GM18519 (cell line): ENCODE data around the gene UAP1.
"Not testable (repeated sequence)": the region's sequence is repeated elsewhere in the genome, so short reads cannot be mapped to it uniquely, and the experiment has no call there.

ENCODE experiments used
- ATAC-seq: cut with Tn5 transposase; IDR thresholded peaks from one replicate; pipeline ENCODE4 v1.9.1; 2021; ENCODE audit warnings: mild to moderate bottlenecking, moderate library complexity; ENCODE audit not compliant: unreplicated experiment, low FRiP score

Gene UAP1

DNA sequence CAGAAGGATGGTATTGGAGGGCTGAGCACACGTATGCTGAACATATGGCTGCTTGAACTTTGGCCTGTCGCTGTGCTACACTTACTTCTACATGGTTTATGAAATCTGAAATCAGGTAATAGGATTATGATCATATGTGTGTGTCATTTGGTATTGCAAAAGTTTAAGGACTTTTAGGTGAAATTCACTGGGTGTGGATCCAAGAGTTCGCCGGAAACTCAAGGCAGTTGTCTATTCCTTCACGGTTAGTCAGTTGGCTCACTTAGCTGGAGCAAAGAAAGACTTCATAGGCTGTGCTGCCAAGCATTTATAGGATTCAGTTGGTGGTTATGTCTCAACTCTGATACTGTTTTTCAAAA lies 927 bp downstream of the UAP1 start:
- ATAC-seq, result no peak

DNA sequence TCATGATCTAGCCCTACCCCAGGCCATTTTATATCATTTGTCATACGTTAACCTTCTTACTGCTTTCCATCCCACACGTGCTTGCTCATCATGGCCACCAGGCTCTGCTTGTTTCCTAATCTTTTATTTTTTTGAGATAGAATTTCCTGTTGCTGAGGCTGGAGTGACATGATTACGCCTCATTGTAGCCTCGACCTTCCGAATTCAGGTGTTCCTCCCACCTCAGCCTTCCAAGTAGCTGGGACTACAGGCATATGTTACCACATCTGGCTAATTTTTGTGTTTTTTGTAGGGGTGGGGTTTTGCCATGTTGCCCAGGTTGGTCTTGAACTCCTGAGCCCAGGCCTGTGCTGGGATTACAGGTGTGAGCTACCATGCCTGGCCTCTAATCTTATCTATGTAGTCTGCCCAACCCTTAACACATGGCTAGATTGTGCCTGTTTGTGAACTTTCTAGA lies 3.3 kb downstream of the UAP1 start:
- ATAC-seq, result no peak

DNA sequence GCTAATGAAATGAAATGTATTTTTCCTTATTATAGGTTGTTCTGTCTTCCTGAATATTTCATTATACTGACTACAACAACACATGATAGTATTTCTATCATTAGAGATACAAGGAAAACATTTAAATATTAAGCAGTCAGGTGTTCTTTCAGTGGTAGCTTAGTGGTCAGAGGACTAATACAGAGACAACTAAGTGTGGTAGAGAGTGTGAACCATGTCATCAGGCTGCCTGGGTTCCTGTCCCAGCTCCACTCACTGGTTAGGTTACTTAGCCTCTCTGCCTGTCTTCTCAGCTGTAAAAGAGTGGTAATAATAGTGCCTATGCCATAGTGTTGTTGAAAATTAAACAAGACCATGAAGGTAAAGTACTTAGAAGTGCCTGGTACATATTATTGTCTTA lies 3.9 kb downstream of the UAP1 start:
- ATAC-seq, result no peak

DNA sequence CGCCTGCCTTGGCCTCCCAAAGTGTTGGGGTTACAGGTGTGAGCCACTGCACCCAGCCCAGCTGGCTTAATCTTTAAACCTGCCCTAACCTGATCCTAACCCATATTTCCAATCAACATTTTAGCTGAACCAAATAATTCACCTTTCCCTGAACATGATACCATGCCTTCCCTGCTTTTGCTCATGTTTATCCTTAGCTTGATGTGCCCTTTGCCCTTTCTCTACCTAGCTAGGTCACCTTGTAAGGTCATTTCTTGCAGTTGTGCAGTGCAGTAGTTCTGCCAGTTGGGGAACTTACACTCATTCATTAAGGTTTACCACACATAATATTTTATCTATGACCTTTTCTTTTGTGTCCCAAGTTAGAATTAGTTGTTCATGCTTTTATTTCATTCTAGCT lies 5.3 kb downstream of the UAP1 start:
- no peak for ATAC-seq

DNA sequence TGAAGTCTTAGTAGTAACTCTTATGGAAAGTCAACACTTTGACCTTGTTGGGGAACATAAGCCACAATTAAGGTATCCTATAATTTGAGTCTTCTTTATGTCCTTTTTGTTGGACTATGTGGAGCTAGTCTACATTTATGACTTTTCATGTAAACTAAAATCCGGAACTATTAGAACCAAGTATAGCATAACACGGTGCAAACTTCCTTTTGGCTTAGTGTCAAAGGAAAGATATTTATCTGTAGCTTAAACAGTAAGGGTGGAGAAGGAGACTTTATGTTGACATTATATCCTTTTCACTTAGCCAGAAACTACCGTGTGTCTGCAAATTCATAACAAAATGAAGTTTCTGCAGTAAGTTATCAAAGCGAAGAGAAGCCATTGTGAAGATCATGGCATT lies 7.3 kb downstream of the UAP1 start:
- no peak for ATAC-seq

DNA sequence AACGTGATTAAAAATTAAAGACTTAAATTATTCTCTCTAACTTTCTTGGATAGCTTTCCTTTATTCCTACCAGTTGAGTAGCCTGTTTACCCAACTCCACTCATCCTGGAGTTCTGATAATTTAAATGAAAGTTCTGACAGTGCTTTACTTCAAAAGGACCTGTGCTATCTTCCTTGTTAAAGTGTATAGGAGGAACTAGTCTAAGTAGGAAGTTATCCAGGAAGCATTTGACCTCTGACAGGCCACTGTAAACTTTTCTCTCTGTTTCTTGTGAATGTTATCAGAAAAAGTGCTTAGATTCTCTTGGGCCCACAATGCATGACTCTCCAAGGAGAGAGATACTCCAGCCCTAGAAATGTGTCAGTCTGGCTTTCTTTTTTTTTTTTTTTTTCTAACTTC lies 9.2 kb downstream of the UAP1 start:
- ATAC-seq, result no peak

DNA sequence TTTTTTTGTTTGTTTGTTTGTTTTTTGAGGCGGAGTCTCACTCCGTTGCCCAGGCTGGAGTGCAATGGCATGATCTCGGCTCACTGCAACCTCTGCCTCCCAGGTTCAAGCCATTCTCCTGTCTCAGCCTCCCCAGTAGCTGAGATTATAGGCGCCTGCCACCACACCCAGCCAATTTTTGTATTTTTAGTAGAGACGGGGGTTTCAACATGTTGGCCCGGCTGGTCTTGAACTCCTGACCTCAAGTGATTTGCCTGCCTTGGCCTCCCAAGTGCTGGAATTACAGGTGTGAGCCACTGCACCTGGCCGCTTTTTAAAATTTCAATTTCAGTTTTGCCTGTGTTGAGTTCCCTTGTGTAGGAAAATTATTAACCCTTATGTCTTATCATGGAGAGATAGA lies 9.6 kb downstream of the UAP1 start:
- ATAC-seq, result not testable (repeated sequence)

DNA sequence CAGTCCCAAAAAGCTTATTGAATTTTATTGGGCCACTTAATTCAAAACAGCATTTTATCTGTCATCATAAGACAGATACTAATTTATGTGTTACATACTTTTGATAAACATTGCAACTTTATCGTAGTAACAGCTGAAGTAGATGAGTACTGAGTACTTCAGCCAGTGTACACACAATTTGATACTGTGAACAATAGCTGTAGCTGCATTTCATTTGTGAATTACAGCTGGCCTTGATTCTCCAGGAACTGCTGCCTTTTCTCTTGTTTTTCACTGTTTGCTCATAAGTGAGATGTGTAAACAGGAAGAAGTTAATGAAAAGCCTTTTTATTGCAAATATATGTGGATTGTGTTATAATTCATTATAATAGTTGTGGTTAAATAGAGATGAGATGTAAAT lies 10.2 kb downstream of the UAP1 start:
- ATAC-seq, result no peak

DNA sequence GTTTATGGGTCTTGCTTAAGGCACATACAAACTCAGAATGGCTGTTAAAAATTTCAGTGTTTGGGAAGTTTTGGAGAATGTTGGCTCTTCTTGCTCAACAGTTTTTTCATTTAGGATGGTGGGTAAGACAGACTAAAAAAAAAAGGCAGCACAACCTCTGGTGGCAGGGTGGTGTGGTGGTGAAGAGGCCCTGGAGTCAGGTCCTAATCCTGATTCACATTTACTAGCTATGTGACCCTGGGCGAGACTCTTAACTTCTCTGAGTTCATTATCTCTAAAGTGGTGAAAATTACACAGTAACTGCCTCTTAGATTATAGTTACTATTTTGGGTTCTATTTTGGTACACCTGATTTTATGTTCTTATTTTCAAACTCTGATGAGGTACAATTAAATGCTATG lies 11.6 kb downstream of the UAP1 start:
- ATAC-seq, result no peak

DNA sequence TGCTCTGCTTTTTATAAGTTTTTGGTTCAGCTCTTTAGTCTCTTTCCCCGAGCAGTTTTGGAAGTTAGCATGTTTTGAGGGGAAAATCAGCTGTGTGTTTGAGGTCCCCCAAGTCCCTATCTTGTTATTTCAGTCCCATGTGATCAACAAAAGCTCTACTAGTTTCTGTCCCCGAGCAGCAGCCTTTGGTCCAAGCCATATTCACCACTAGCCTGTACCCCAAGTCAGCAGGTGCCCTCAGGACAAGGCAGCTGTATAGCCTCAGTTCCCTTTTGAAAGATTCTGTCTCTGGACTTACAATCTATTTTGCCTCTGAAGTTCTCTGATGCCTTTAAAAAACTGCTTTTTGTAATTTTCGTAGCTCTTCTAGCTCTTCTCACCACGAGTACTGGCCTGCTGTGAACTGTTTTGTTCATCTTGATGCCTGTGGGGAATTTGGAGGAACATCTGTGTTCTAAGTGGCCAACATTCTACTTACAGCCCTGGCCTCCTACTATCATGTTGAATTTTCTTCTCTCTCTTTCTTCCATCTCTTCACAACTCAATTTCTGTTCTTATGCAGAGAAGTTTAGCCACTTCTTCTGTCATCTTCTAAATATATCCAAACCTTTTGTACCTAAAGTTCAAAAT lies 16.7 kb downstream of the UAP1 start:
- ATAC-seq, result no peak

DNA sequence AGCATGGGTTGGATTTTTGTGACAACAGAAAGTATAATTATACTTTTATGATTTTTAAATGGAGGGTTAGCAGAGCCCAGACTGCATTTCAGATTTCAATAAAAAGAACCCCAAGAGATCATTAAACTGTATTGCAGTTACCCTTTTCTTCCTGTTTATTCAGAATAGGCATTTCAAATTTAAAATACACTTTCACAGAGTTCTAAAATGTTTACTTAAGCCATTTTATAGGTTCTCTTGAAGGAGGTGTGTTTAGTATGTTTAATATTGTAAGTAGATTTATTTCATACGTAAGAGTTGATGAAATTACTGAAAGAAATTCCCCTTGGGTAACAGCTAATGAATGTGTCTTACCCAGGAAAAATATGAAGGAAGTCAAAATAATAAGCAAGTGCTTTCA lies 17.4 kb downstream of the UAP1 start:
- no peak for ATAC-seq

DNA sequence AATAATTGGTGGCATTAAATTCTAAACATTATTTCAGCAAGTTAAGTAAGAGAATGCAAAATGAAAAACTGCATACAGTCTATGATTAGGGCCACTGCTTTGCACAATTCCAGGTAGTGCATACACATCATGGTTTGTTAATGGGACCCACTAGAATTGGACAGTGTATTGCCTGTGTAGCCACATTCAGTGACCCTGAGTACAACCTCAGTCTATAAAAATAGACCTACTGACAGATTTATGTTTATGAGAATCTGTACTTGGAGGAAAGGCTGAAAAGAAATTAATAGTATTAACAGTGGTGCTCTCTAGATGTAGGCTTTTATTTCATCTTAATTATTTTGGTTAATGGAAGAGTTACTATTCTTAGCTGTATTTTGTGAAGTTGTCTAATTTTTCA lies 18.8 kb downstream of the UAP1 start:
- no peak for ATAC-seq

DNA sequence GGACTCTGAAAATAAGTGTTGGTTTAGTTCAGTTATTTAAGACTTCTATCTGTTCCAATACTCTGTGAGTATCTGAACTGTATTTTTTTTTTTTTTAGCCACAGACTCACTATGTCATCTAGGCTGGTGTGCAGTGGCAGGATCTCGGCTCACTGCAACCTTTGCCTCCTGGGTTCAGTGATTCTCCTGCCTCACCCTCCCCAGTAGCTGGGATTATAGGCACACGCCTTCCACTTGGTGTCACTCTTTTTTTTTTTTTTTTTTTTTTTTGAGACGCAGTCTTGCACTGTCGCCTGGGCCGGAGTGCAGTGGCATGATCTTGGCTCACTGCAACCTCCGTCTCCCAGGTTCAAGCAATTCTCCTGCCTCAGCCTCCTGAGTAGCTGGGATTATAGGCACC lies 21.4 kb downstream of the UAP1 start:
- ATAC-seq, result not testable (repeated sequence)

DNA sequence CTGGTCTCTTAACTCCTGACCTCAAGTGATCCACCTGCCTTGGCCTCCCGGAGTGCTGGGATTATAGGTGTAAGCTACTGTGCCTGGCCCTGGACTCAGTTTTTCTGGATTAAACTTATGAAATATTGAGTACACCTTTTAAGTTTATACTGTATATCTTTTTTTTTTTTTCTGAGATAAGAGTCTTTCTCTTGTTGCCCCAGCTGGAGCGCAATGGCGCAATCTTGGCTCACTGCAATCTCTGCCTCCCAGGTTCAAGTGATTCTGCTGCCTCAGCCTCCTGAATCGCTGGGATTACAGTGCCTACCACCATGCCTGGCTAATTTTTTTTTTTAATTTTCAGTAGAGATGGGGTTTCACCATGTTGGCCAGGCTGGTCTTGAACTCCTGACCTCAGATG lies 23.6 kb downstream of the UAP1 start:
- ATAC-seq, result not testable (repeated sequence)

DNA sequence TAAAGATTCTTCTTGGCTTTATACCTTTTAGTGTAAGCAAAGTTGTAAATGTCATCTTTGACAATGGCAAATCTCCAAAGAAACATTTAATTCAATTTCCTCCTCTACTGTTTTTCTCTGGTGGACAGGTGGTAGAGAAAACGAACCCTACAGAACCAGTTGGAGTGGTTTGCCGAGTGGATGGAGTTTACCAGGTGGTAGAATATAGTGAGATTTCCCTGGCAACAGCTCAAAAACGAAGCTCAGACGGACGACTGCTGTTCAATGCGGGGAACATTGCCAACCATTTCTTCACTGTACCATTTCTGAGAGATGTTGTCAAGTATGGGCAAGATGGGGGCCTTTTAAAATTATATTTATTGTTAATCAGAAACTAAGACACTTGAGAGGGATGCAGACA lies 25.8 kb downstream of the UAP1 start:
- ATAC-seq, result no peak

DNA sequence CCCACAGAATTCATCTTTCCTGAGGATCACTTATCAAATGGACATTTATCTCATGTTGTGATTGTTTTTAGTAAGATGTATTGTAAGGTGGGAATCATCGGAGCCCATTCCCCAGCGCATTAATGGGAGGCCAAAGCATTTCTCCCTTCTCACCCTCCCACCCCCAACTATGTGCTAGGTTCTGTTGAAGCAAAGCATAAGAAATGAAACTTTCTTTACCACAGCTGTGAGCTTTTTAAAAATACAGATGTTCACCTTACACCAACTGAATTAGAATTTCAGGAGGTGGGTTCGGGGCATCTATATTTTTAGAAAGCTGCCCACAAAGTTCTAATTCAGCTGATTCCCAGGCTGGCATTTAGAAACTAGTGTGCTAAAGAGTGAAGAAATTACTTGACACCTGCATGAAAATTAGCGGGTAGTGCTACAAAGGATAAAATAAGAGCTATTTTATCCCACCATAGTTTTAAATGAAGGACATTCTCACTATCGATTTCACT lies 26.3 kb downstream of the UAP1 start:
- no peak for ATAC-seq

DNA sequence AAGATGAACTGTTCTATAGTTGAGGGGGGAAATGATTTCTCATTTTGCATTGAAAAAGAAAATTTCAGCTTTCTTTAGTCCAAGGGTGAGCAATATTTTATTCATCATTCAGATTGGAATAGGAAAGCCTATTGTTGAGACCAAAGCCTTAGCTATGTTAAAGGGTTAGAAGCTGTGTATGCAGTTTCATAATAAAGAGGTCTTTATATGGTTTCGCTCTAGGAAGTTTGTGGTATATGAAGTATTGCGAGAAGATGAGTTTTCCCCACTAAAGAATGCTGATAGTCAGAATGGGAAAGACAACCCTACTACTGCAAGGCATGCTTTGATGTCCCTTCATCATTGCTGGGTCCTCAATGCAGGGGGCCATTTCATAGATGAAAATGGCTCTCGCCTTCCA lies 28.6 kb downstream of the UAP1 start:
- no peak for ATAC-seq

DNA sequence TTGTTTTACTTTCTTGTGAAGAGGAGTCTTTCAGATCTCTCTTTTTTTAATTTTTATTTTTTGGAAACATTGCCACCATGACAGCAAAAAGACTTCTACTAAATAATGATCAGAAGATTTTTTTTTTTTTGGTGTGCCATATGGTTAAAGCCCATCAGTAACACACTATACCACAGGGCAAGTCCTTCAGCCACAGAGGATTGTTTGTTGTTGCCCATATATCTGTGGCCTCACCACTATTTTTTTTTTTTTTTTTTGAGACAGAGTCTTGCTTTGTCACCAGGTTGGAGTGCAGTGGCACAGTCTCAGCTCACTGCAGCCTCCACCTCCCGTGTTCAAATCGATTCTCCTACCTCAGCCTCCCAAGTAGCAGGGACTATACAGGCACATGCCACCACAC lies 29.2 kb downstream of the UAP1 start:
- ATAC-seq, result no peak

DNA sequence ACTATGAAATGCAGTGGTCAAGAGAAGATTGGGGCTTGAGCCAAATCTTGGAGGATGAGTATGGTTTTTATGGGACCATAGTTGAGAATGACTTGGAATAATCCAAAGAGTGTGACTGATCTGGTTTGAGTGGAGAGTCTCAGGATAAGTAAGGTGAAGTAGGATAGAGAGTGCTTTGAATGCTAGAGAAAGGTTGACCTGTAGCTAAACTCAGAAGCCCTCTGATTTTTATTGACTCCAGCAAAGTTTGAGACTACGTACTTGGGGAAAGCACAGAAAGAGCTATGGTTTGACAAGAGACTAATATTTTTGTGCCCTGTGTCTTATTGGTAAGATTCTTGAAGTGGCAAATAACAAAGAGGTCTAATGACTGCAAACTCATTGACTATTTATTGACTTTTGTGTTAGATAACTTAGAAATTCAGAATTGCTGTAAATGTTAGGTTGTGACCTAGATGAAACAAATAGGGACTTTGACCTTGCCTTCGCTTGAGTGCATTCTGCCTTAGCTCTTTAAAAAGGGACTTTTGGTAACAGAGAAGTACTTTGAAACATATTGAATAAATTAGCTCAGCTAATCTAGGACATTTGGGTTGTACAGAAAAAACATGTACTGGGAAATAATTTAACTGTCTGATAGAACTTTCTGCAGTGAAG lies 35.1 kb downstream of the UAP1 start:
- ATAC-seq, result no peak

DNA sequence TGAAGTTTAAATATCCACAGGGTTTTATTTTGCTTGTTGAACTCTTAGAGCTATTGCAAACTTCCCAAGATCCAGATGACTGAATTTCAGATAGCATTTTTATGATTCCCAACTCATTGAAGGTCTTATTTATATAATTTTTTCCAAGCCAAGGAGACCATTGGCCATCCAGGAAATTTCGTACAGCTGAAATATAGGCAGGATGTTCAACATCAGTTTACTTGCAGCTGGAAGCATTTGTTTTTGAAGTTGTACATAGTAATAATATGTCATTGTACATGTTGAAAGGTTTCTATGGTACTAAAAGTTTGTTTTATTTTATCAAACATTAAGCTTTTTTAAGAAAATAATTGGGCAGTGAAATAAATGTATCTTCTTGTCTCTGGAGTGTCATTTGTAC lies 37.9 kb downstream of the UAP1 start:
- no peak for ATAC-seq

DNA sequence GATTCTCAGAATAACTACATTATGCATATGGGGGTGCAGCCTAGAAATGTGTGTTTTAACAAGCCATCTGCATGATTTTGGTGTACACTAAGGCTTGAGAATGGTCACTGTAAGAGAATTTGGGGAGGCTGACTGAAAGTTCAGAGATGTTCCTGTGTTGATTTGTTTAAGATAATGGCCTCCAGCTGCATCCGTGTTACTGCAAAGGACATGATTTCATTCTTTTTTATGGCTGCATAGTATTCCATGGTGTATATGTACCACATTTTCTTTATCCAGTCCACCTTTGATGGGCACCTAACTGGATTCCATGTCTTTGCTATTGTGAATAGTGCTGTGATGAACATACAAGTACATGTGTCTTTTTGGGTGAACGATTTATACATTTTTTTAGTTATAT lies 41.6 kb downstream of the UAP1 start:
- ATAC-seq, result not testable (repeated sequence)

DNA sequence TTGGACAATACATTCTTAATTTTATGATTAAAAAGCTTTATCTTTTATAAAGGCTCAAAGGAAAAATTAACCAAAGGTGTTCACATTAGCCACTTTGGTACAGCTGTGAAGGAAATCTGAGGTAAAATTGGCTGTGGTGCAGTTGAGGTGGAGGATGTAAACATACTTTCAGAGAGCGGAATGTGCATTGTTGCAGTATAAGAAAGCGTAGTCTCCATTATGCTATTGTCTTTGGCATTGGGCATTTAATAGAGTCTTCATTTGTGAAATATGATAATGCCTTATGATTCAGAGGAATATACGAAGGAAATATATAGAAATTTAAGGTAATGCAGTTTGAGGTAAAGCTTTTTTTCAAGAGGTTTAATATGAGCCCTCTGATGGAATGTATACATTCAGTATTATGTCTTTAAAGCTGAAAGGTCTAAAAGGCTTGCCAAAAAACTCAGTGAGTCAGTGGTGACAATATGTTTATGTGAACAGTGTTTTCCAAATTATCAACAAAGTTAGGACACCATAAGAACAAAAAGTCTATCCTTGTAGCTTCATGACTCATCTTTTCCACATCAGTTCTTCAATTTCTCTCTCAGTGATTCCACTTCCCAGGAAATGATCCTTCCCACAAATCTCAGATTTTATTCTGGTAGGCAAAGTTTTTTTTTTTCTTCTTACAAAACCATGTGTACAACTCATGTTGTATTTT lies 43.9 kb downstream of the UAP1 start:
- no peak for ATAC-seq
